EH (cell line): ENCODE results near the gene GPR83.
"Not testable (repeated sequence)": the region's sequence is repeated elsewhere in the genome, so short reads cannot be mapped to it uniquely, and the experiment has no call there.

Experiments used
- DNase-seq: peaks from one replicate; pipeline ENCODE4 v3.0.0-alpha.2; 2015; ENCODE audit warnings: low read depth

The GPR83 gene

GRCh38 chr11:94400839-94401772 is at the start of gene GPR83:
Gene GPR83, minus strand, starts transcription at chr11:94401419. Its CDS starts 172 bp downstream, at chr11:94401247.
- DNase-seq, result peak; percentile 41

- peak; percentile 24 for DNase-seq
Measured at GRCh38 chr11:94450048-94450447, 48.8 kb upstream of the GPR83 start.

GRCh38 chr11:94449437-94449836 is 48.2 kb upstream of the GPR83 start:
- peak; percentile 51 for DNase-seq

- DNase-seq, result no peak
Measured at GRCh38 chr11:94449029-94449428, 47.8 kb upstream of the GPR83 start.

- DNase-seq, result no peak
Measured at GRCh38 chr11:94447149-94447548, 45.9 kb upstream of the GPR83 start.

- no peak for DNase-seq
Measured at GRCh38 chr11:94445641-94446040, 44.4 kb upstream of the GPR83 start.

GRCh38 chr11:94433049-94433448 is 31.8 kb upstream of the GPR83 start:
- no peak for DNase-seq

- peak; percentile 11 for DNase-seq
Measured at GRCh38 chr11:94424662-94425061, 23.4 kb upstream of the GPR83 start.

GRCh38 chr11:94424011-94424410 is 22.8 kb upstream of the GPR83 start:
- no peak for DNase-seq

GRCh38 chr11:94423507-94423906 is 22.3 kb upstream of the GPR83 start:
- no peak for DNase-seq

- no peak for DNase-seq
Measured at GRCh38 chr11:94418123-94418765, 17.0 kb upstream of the GPR83 start.

GRCh38 chr11:94417386-94417987 is 16.3 kb upstream of the GPR83 start:
- peak; percentile 55 for DNase-seq

GRCh38 chr11:94405062-94405833 is 4.0 kb upstream of the GPR83 start:
- no peak for DNase-seq

GRCh38 chr11:94402355-94402754 is 1.1 kb upstream of the GPR83 start:
- DNase-seq, result no peak

GRCh38 chr11:94401773-94402265 is 600 bp upstream of the GPR83 start:
- no peak for DNase-seq

- no peak for DNase-seq
Measured at GRCh38 chr11:94400457-94400838, 771 bp downstream of the GPR83 start.

- no peak for DNase-seq
Measured at GRCh38 chr11:94400050-94400449, 1.2 kb downstream of the GPR83 start.

- no peak for DNase-seq
Measured at GRCh38 chr11:94398101-94398500, 3.1 kb downstream of the GPR83 start.

- DNase-seq, result no peak
Measured at GRCh38 chr11:94396282-94396681, 4.9 kb downstream of the GPR83 start.

- DNase-seq, result not testable (repeated sequence)
Measured at GRCh38 chr11:94391937-94392336, 9.3 kb downstream of the GPR83 start.

- no peak for DNase-seq
Measured at GRCh38 chr11:94379613-94380012, 21.6 kb downstream of the GPR83 start.

GRCh38 chr11:94376841-94377240 is 24.4 kb downstream of the GPR83 start:
- DNase-seq, result no peak
